ENCODE measurements around the gene AGAP1.

GRCh38 chr2:235569837-235570236 is 76.0 kb downstream of the AGAP1 start:
- TF ChIP-seq CTCF (conservative IDR thresholded peaks at IDR 0.05; ENCODE audit: low read length) (no peak), EZH2phosphoT487 (IDR thresholded peaks at IDR 0.05; ENCODE audit: borderline replicate concordance, low read depth, low read length) (no peak)

Measured in OCI-LY7 (cell line).